Naive B cell (primary cell): ENCODE results near the gene IRX4. TPM values are rescaled to one million over a fixed set of nuclear protein-coding genes. Genes with fewer than 3 reads are reported as not detected.

Experiments
- ATAC-seq, 2 donors: fragments of 150-1000 bp; cut with Tn5 transposase; 2 replicates each; pipeline ENCODE4 v1.10.0; 2021; ENCODE audit warnings: low read depth in 2 of 2, mild to moderate bottlenecking in 2 of 2, moderate library complexity in 2 of 2
- DNase-seq: peaks from one replicate; pipeline ENCODE4 v3.0.0; 2022
- H3K27ac Mint-ChIP-seq, 6 donors: one replicate each; pipeline ENCODE4 v1.8.0; 2020 to 2022; ENCODE audit warnings: mild to moderate bottlenecking in 6 of 6, mixed read lengths in 6 of 6, moderate library complexity in 5 of 6, inconsistent platforms in 2 of 6
- H3K27me3 Mint-ChIP-seq, 3 donors: one replicate each; pipeline ENCODE4 v1.8.0; 2021 to 2022; ENCODE audit warnings: mixed read lengths in 3 of 3, mild to moderate bottlenecking in 1 of 3
- H3K36me3 Mint-ChIP-seq, 2 donors: one replicate each; pipeline ENCODE4 v1.8.0; 2020 to 2022; ENCODE audit warnings: mixed read lengths in 2 of 2, inconsistent platforms in 1 of 2, mild to moderate bottlenecking in 1 of 2
- H3K4me1 Mint-ChIP-seq, 3 donors: one replicate each; pipeline ENCODE4 v1.8.0; 2020 to 2022; ENCODE audit warnings: mixed read lengths in 3 of 3, inconsistent platforms in 1 of 3, mild to moderate bottlenecking in 1 of 3, moderate library complexity in 1 of 3
- H3K4me3 Mint-ChIP-seq, 8 donors: one replicate each; pipeline ENCODE4 v1.8.0; 2020 to 2022; ENCODE audit warnings: mild to moderate bottlenecking in 8 of 8, mixed read lengths in 8 of 8, moderate library complexity in 8 of 8, inconsistent platforms in 2 of 8
- H3K9me3 Mint-ChIP-seq, 7 donors: one replicate each; pipeline ENCODE4 v1.8.0; 2020 to 2022; ENCODE audit warnings: mixed read lengths in 7 of 7, mild to moderate bottlenecking in 5 of 7, inconsistent platforms in 2 of 7, moderate library complexity in 1 of 7
- polyA plus RNA-seq, 6 donors: library from polyadenylated mRNA; unstranded; fragments of 300-500 nt; fragmentation: Illumina TruSeq; gene quantifications; one replicate each; pipeline ENCODE4 v1.2.3, GENCODE V29; 2021; ENCODE audit warnings: low read depth in 6 of 6

The IRX4 gene
- polyA plus RNA-seq, 6 donors from 2014 or later = not detected

DNA sequence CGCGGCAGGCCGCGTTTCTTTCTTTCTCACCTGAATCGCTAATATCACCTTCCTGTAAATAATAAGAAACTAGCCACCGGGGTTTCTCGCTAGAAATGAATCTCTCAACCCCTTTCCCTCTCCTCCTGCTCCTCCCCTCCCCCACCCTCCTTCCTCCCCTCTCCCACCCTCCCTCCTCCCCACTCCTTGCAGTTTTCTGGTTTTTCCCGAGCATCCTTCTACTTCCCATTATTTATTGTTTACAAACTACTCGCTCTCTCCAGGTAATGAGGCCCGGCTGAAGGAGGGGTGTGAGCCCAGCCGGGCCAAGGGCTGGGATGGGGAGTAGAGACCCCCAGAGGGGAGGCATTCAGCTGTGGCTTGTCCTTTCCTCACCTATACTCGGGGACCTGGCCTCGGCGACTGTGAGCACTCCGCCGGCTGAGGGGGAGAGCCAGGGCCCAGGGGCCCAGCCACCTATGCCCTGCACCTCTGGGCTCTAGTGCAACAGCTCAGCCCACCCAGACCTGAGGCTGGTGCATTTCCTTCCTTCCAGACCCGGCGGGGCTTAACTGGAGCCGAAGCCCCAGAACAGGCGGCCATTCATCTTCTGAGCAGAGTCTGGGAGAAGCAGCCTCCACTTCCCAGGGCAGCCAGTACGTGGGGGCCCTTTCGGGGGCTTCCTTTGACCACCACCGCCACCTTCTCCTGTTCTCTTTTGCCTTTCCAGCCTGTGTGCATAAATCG lies 2.1 kb upstream of the IRX4 start:
- Mint-ChIP-seq H3K27ac (peak overlapping the region in 1 of 6 donors; percentile 74), H3K4me3 (peak overlapping the region in 5 of 8 donors; percentile 30 to 68 (median 61)), H3K36me3 (peaks cover 0 to 10% of the 10 kb centered on the region in 2 donors)

DNA sequence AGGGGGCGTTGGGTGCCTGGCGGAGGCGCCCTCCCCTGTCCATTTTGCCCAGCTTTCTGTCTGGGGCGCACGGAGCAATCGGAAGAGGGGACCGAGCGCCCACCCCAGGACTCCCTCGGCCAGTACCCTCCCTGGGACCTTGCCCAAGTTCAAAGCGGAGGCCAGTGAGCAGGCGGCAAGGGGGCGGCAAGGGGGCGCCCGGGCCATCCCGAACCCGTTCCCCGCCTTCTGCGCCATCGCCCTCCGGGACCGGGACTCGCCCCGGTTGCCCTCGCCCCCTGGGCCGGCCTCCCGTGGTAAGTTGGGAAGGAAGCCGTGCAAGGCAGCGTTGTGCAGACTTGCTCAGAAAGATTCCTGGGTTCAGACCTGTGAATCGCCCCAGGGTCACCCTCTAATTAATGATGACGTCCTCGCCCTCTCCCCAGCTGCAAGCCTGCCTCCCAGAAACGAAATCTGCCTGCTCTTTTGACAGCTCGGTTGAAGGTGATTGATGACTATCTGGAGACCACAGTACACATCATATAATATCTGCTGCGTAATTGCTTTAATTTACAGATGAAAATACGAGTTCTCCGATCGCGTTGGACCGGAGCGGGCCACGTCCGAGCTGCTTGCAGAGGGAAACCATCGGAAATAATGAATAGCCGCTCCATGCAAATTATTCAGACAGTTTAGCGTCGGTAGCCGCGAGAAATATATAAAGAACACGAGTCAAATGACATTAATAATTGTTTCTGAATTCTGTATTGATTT lies 1.4 kb upstream of the IRX4 start:
- Mint-ChIP-seq H3K9me3 (peaks cover 0 to 5% (median 2%) of the 10 kb centered on the region in 7 donors), H3K4me3 (peak overlapping the region in 6 of 8 donors; percentile 42 to 78 (median 59)), H3K27me3 (peaks cover 21 to 60% (median 58%) of the 10 kb centered on the region in 3 donors)

More for the DNA sequence above, 2.1 kb upstream of the IRX4 start:
- Mint-ChIP-seq H3K27me3 (peaks cover 15 to 60% (median 57%) of the 10 kb centered on the region in 3 donors), H3K9me3 (peaks cover 0 to 3% (median 1%) of the 10 kb centered on the region in 7 donors), H3K4me1 (peaks cover 14 to 22% (median 20%) of the 10 kb centered on the region in 3 donors)
- DNase-seq (no peak), ATAC-seq (no peak)

DNA sequence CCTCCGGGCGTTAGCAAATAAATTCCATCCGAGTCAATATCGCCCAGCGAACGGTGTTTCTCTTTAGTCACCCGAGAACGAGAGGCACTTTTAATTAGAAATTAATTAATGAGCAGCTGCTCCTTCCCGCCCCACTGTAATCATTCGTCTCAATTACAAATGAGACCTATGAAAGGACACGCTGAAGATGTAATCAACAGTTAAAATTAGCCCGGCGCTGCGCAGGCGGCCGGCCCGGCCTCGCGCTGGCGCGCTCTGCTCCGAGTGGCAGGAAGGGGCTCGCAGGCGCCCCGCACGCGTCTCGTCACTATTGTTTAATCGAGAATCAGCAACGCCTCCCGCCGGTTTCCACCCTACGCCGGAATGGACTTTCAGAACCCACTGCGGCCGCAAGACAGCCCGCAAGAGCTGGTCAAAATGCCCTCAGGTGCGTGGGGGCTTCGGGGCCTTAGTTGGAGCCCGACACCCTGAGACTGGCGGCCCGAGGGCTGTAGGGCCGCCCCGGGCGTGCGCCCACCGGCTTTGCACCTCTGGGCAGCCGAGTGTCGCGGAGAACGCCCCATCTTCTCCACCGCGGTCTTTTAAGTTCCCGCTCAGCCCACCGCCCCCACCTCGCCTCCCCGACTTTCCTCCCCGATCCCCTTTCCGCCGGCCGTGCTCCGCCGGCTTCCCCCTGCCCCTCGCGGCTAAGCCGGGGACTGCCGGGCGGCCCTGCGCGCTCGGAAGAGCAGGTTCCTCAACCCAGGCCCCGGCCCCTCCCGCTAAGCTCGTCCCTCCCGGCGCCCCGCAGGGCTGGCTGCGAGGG lies 597 bp upstream of the IRX4 start:
- no peak for ATAC-seq
- Mint-ChIP-seq H3K4me3 (peak overlapping the region in 4 of 8 donors; percentile 24 to 57 (median 40)), H3K27me3 (peaks cover 17 to 54% (median 50%) of the 10 kb centered on the region in 3 donors), H3K36me3 (peaks cover 0 to 15% of the 10 kb centered on the region in 2 donors), H3K27ac (peak overlapping the region in 1 of 6 donors; percentile 41), H3K9me3 (peaks cover 0 to 5% (median 2%) of the 10 kb centered on the region in 7 donors), H3K4me1 (peaks cover 12 to 24% (median 24%) of the 10 kb centered on the region in 3 donors)
- no peak for DNase-seq

More for the DNA sequence above, 1.4 kb upstream of the IRX4 start:
- H3K4me1 Mint-ChIP-seq = peaks cover 14 to 24% (median 24%) of the 10 kb centered on the region in 3 donors
- DNase-seq (no peak), ATAC-seq (no peak)
- peak overlapping the region in 1 of 6 donors; percentile 52 for H3K27ac Mint-ChIP-seq
- H3K36me3 Mint-ChIP-seq = peaks cover 0 to 15% of the 10 kb centered on the region in 2 donors

DNA sequence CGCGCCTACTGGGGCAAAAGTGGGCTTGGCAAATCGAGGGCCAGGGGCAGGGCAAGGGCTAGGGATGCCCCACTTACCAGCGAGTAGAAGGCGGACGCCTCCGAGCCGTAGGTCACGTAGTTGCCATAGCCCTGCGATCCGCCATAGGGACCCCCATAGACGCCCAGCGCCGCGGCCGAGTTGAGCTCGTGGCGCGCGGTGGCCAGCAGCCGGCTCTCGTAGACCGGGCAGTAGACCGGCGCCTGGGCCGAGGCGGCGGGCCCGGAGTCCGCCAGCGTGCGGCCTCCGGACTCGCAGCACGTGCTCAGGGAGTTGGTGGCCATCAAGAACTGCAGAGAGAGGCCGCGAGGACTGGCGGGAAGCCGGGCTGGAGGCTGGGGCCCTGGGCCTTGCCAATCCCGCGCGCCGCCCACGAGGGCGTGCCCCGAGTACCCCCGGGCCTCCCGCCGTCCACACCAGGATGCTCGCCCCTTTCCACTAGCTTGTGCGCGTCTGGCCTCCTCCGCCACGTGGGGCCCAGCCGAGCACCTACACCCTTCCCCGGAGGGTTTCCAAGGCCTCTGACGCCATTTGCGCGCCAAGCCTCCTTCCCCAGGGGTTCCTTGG lies 891 bp downstream of the IRX4 start:
- H3K27me3 Mint-ChIP-seq = peaks cover 21 to 52% (median 47%) of the 10 kb centered on the region in 3 donors
- H3K9me3 Mint-ChIP-seq = peaks cover 0 to 9% (median 3%) of the 10 kb centered on the region in 7 donors
- H3K4me1 Mint-ChIP-seq = peaks cover 11 to 29% (median 24%) of the 10 kb centered on the region in 3 donors
- peak overlapping the region in 1 of 8 donors; percentile 27 for H3K4me3 Mint-ChIP-seq
- ATAC-seq = no peak
- DNase-seq = no peak
- peaks cover 0 to 15% of the 10 kb centered on the region in 2 donors for H3K36me3 Mint-ChIP-seq
- H3K27ac Mint-ChIP-seq = no peak overlapping the region

DNA sequence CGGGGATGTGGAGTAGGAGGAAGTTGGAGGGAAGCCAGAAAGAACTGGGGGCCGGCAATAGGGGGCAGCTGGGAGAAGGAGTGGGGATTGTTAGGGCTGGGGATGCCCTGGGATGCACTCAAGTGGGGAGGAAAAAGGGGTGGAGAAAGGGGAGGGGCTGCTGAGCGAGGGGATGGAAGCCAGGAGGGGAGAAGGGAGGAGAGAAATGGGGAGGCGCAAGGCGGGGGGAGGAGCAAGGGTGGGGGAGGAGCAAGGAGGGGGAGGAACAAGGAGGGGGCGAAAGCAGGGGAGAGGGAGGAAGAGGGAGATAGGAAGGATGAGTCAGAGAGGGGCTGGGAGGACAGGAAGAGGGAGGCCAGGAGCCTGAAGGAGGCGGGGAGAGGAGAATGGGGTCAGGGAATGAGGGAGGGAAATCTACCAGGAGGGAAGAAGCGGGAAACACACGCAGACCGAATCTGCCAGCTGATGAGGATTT lies 1.6 kb downstream of the IRX4 start:
- H3K4me3 Mint-ChIP-seq = no peak overlapping the region
- H3K27me3 Mint-ChIP-seq = peaks cover 21 to 52% (median 48%) of the 10 kb centered on the region in 3 donors
- peaks cover 0 to 9% (median 3%) of the 10 kb centered on the region in 7 donors for H3K9me3 Mint-ChIP-seq
- peaks cover 11 to 30% (median 24%) of the 10 kb centered on the region in 3 donors for H3K4me1 Mint-ChIP-seq
- no peak for DNase-seq
- peaks cover 0 to 16% of the 10 kb centered on the region in 2 donors for H3K36me3 Mint-ChIP-seq
- H3K27ac Mint-ChIP-seq = no peak overlapping the region
- ATAC-seq = no peak

DNA sequence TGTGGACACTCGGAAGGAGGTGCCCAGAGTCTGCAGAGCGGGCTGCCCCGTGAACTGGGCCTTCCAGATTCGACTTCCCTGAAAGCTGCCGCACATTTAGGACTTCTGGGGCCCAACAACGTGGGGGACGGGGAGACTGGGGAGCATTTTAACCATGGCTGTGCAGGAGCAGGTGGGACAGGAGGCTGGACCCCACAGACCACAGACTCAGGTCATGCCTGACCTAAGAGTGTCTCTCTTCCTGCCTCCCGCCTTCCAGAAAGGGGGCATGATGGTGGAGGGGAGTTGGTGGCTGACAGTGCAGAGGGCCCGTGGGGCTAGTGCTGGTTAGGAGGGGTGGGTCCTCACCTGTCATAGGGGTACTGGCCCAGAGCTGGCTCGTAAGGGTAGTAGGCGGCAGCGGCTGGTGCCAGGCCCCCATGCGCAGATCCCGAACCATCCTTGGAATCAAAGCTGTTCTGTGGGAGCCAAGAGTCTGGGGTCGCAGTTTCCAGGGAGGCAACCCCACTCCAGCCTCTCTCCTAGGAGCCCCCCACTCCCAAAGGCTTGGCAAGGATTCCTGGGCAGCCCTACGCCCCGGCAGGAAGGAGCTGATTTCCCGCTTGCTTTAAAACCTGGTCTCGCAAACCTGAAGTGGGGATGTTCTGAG lies 2.2 kb downstream of the IRX4 start:
- H3K27ac Mint-ChIP-seq = peak overlapping the region in 1 of 6 donors; percentile 18
- H3K9me3 Mint-ChIP-seq = peaks cover 0 to 9% (median 3%) of the 10 kb centered on the region in 7 donors
- ATAC-seq (no peak), DNase-seq (no peak)
- H3K4me1 Mint-ChIP-seq = peaks cover 15 to 35% (median 29%) of the 10 kb centered on the region in 3 donors
- peaks cover 25 to 53% (median 49%) of the 10 kb centered on the region in 3 donors for H3K27me3 Mint-ChIP-seq
- H3K36me3 Mint-ChIP-seq = peaks cover 0 to 23% of the 10 kb centered on the region in 2 donors
- no peak overlapping the region for H3K4me3 Mint-ChIP-seq

DNA sequence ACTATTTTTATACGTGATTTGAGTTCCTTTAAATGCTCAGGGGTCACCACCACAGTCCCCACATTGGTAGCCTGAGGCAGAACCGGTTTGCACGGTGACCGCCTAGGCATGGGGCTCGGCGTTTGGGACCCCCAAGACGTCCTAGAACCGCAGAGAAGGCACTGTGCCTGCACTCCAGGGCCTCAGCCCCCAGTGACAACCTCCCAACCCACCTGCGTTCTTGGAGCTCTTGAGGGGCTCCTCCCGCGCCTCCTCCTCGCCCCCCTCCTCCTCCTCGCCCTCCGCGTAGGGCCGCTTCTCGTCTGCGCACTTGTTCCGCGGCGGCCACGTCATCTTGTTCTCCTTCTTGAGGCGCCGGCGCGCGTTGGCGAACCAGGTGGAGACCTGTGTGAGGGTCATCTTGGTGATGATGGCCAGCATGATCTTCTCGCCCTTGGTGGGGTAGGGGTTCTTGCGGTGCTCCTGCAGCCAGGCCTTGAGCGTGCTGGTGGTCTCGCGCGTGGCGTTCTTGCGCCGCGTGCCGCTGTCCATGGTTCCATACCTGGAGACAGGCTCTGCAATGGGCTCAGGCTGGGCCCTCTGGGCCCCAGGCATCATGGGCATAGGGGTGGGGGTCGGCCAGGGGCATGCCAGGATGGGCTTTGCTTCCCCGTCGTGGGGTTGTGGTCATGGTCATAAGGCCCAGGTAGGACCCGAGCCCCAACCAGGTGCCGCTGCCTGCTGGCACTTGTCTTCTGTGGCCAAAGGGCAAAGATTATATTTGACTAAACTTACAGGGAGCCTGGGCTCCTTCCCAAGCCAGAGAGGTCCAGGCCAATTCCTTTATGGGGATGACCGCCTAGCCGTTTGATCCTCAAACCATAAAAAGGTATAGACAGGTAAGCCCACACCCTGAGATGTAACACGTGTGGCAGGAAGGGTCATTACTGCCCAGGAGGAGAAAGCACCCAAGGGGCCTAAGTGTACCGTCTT lies 3.1 kb downstream of the IRX4 start:
- peak overlapping the region in 3 of 6 donors; percentile 33 to 97 (median 73) for H3K27ac Mint-ChIP-seq
- DNase-seq = no peak
- ATAC-seq = no peak
- peaks cover 0 to 23% of the 10 kb centered on the region in 2 donors for H3K36me3 Mint-ChIP-seq
- peaks cover 0 to 14% (median 3%) of the 10 kb centered on the region in 7 donors for H3K9me3 Mint-ChIP-seq
- H3K4me3 Mint-ChIP-seq = peak overlapping the region in 3 of 8 donors; percentile 20 to 56 (median 25)
- peaks cover 24 to 53% (median 47%) of the 10 kb centered on the region in 3 donors for H3K27me3 Mint-ChIP-seq
- peaks cover 15 to 39% (median 32%) of the 10 kb centered on the region in 3 donors for H3K4me1 Mint-ChIP-seq

DNA sequence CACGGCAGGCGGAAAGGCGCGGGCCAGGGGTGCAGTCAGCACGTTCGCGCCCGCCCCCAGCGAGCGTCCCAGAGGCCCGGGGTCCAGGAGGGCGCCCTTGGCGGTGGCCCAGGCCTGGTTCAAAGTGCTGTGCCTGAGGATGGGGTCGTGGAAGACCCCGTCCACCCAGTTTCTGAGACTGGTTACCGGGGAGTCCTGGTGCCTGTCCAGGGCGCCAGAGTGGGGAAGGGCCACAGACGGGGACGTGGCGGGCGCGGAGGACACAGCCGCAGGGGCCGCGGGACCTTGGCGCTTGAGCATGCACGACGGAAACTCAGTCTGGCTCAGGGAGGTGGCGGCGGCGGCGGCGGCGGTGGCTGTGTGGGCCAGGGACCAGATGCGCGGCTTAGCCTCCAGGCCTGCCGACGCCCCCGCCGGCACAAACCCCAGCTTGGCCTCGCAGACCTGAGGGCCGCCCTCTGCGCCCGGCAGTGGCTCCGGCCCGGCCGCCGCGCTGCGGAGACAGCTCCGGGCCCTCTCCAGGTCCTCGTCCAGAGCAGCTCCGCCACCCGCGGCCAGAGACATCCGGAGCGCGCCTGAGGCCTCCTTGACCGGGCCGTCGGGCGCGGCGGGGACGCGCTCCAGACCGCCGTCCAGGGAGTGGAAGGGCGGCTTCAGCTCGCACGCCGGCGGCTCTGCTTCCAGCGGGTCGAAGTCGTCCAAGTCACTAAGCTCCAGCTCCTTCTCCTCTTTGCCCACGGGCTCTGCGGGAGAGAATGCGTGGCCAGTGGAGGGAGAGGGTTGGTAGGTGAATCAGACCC lies 4.5 kb downstream of the IRX4 start:
- DNase-seq (no peak), ATAC-seq (no peak)
- Mint-ChIP-seq H3K27ac (no peak overlapping the region), H3K9me3 (peaks cover 0 to 14% (median 2%) of the 10 kb centered on the region in 7 donors), H3K27me3 (peaks cover 21 to 58% (median 53%) of the 10 kb centered on the region in 3 donors), H3K4me1 (peaks cover 16 to 39% (median 32%) of the 10 kb centered on the region in 3 donors), H3K36me3 (peaks cover 0 to 23% of the 10 kb centered on the region in 2 donors), H3K4me3 (no peak overlapping the region)

DNA sequence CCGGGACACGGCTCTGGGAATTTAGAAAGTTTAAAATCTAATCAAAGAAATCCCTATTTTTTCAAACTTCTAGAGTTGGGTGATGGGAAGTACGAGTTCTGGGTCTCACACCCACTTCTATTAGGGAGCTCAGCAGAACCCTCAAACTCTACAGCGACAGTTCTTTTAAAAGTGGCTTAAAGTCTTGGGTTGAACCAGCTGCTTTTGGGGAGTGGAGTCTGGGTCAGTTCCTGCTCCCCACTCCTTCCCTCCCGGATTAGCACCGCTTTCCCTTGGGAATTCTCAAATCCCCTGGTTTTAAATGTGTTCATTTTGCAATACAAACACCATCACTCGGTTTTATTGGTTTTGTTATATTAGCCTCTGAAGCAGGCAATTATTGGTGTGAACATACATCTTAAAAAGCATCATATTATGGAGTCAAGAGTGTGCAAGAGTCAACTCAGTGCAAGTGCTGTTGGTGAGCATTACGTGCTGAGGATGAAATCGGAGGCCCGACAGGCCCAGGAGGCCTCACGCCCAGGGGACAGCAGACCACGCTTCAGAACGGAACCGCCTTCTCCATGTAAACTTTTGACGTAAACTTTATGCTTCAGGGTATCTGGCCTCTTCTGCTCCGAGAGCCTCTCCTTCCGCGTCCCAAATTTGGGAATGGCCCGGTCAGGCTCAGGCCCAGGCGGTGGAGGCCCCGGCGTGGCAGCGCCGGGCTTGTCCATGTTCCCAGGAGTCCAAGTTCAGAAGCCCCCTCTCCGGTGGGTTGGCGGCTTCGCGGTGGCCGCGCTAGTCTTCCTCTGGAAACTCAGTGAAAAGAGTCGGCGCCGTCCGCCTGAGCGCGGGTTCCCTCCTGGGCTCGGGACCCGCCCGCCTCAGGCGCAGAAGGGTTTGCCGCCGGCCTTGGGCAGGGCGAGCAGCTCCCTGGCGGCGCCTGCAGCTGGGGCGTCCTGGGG lies 5.3 kb downstream of the IRX4 start:
- Mint-ChIP-seq H3K9me3 (peaks cover 0 to 14% (median 2%) of the 10 kb centered on the region in 7 donors), H3K36me3 (peaks cover 0 to 23% of the 10 kb centered on the region in 2 donors), H3K4me3 (peak overlapping the region in 4 of 8 donors; percentile 22 to 63 (median 49)), H3K27me3 (peaks cover 28 to 67% (median 62%) of the 10 kb centered on the region in 3 donors), H3K27ac (peak overlapping the region in 1 of 6 donors; percentile 70), H3K4me1 (peaks cover 16 to 39% (median 32%) of the 10 kb centered on the region in 3 donors)
- ATAC-seq = no peak
- no peak for DNase-seq
